Prostate gland (tissue), 1 donor: ENCODE measurements around the gene RETN.

ENCODE experiments used
- POLR2A ChIP-seq: fragments of 450-650 bp; IDR thresholded peaks from one replicate; pipeline ENCODE4 v1.6.1; 2016; ENCODE audit warnings: antibody characterized with exemption, mild to moderate bottlenecking
- POLR2AphosphoS5 ChIP-seq: sonication (generic); formaldehyde crosslinking; IDR thresholded peaks from one replicate; pipeline ENCODE4 v1.6.1; 2017; ENCODE audit warnings: antibody characterized with exemption

DNA sequence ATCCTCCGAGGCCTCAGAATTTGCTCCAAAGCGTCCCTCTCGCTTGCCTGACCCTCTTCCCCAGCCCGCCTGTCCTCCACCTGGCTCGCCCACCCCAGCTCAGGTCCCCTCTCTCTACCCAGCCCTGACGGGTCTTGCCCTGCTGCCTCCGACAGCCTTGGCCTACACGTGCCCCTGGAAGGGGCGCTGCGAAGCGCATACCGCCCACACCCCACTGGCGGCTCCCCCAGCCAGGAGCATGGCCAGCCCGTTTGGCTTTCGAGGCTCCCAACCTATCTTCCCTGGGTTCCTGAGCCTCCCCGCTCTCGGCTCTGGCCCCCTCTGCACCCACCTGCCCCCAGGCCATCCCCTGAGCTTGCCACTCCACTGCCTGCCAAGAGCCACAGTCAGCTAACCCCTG, 44.0 kb upstream of the RETN start:
- TF ChIP-seq POLR2A (no peak), POLR2AphosphoS5 (no peak)
